CD4-positive, alpha-beta memory T cell (primary cell): ENCODE measurements around the gene SNTG2. TPM values are rescaled to one million over a fixed set of nuclear protein-coding genes. Genes with fewer than 3 reads are reported as not detected.

Experiments used
- CTCF ChIA-PET: fragments of 350-600 bp; sonication (Branson Sonifier 250); formaldehyde crosslinking; loops from one replicate; lab custom pipeline; 2021; ENCODE audit warnings: inconsistent platforms; ENCODE audit not compliant: partially characterized antibody; lab: Charles Lee
- POLR2A ChIA-PET: fragments of 350-600 bp; sonication (Branson Sonifier 250); formaldehyde crosslinking; loops from one replicate; lab custom pipeline; 2021; ENCODE audit not compliant: partially characterized antibody; lab: Charles Lee
- DNase-seq, 5 donors: peaks; one replicate each; pipeline versions ENCODE4 v3.0.0 to v3.0.0-alpha.2; 2020 to 2022; ENCODE audit warnings: mixed read lengths in 1 of 5
- H3K27ac ChIP-seq: one replicate; pipeline ENCODE4 v1.7.0; 2013; ENCODE audit warnings: low read depth, low read length
- H3K27me3 ChIP-seq: 2 replicates; pipeline ENCODE4 v1.7.0; 2013; ENCODE audit warnings: mild to moderate bottlenecking, low read length, moderate library complexity; ENCODE audit not compliant: insufficient read depth
- H3K36me3 ChIP-seq: 2 replicates; pipeline ENCODE4 v1.7.0; 2013; ENCODE audit warnings: mild to moderate bottlenecking, low read length, moderate library complexity; ENCODE audit not compliant: insufficient read depth
- H3K4me1 ChIP-seq: 2 replicates; pipeline ENCODE4 v1.7.0; 2013; ENCODE audit warnings: mild to moderate bottlenecking, low read length, moderate library complexity; ENCODE audit not compliant: insufficient read depth
- H3K4me3 ChIP-seq, 2 donors: one replicate each; pipeline ENCODE4 v1.7.0; 2013; ENCODE audit warnings: low read length in 2 of 2, mild to moderate bottlenecking in 1 of 2
- H3K9me3 ChIP-seq, 2 donors: one replicate each; pipeline ENCODE4 v1.7.0; 2013; ENCODE audit warnings: low read length in 2 of 2, control low read depth in 1 of 2; ENCODE audit not compliant: control insufficient read depth in 1 of 2
- H3K27ac Mint-ChIP-seq, 7 donors: one replicate each; pipeline ENCODE4 v1.8.0; 2020 to 2021; ENCODE audit warnings: mixed read lengths in 7 of 7, mild to moderate bottlenecking in 6 of 7, inconsistent platforms in 3 of 7, moderate library complexity in 3 of 7
- H3K27me3 Mint-ChIP-seq, 2 donors: one replicate each; pipeline ENCODE4 v1.8.0; 2020 to 2021; ENCODE audit warnings: mixed read lengths in 2 of 2
- H3K36me3 Mint-ChIP-seq, 2 donors: one replicate each; pipeline ENCODE4 v1.8.0; 2020 to 2021; ENCODE audit warnings: mixed read lengths in 2 of 2, inconsistent platforms in 1 of 2, mild to moderate bottlenecking in 1 of 2
- H3K4me1 Mint-ChIP-seq, 4 donors: one replicate each; pipeline ENCODE4 v1.8.0; 2020 to 2021; ENCODE audit warnings: mixed read lengths in 4 of 4, mild to moderate bottlenecking in 1 of 4
- H3K4me3 Mint-ChIP-seq, 8 donors: one replicate each; pipeline ENCODE4 v1.8.0; 2020 to 2021; ENCODE audit warnings: mixed read lengths in 8 of 8, mild to moderate bottlenecking in 7 of 8, moderate library complexity in 6 of 8, inconsistent platforms in 3 of 8
- H3K9me3 Mint-ChIP-seq, 8 donors: one replicate each; pipeline ENCODE4 v1.8.0; 2020 to 2021; ENCODE audit warnings: mixed read lengths in 8 of 8, mild to moderate bottlenecking in 5 of 8, inconsistent platforms in 3 of 8, moderate library complexity in 1 of 8
- intact Hi-C: fragments of 100-400 bp; cut with micrococcal nuclease; formaldehyde crosslinking; loops from one replicate; pipeline ENCODE4 v1.15.1; 2023
- polyA plus RNA-seq, 2 donors: library from polyadenylated mRNA; unstranded; fragments of 300-500 nt; fragmentation: Illumina TruSeq; gene quantifications; one replicate each; pipeline ENCODE4 v1.2.3, GENCODE V29; 2021
- total RNA-seq, 2 experiments: library from RNA; stranded (reverse); gene quantifications; one replicate each; pipeline ENCODE4 v1.2.3, GENCODE V29; 2021

SNTG2 gene
- total and polyA plus RNA-seq, 4 experiments from 2014 or later, result 0.55 to 1.3 (median 0.96) TPM; not detected in 1

DNA sequence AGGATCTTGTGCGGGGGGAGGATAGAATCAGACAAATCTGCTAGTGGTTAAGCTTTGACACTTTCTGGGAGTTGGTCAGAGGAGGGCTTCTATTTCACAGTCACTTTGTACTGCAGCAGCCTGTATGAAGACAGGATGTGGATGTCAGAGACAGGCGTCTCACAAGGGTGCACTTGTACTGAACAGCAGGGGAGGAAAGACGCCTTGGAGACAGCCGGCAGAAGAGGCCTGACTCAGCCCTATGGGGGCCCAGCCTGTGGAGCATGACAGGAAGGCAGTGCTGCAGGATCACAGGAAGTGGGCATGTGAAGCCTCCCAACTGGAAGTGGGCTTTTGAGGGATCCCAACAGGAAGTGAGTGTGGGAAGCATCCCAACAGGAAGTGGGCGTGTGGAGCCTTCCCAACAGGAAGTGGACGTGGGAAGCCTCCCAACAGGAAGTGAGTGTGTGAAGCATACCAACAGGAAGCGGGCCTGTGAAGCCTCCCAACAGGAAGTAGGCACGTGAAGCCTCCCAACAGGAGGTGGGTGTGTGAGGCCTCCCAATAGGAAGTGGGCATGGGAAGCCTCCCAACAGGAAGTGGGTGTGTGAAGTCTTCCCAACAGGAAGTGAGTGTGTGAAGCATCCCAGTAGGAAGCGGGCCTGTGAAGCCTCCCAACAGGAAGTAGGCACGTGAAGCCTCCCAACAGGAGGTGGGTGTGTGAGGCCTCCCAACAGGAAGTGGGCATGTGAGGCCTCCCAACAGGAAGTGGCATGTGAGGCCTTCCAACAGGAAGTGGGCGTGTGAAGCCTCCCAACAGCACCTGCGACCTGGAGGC is 212.3 kb downstream of the SNTG2 start:
- Histone ChIP-seq H3K36me3 (no peaks in the 10 kb centered on the region), H3K9me3 (no peaks in the 10 kb centered on the region), H3K4me1 (peaks cover 30% of the 10 kb centered on the region), H3K27me3 (no peaks in the 10 kb centered on the region), H3K4me3 (no peak overlapping the region), H3K27ac (peak overlapping the region; percentile 32)
- DNase-seq, result peak; percentile 16 to 52 (median 36)
- Mint-ChIP-seq H3K27ac (peak overlapping the region; percentile 92 to 98 (median 95)), H3K4me1 (peaks cover 25 to 51% (median 44%) of the 10 kb centered on the region in 4 donors), H3K27me3 (no peaks in the 10 kb centered on the region), H3K9me3 (peaks cover 0 to 17% (median 4%) of the 10 kb centered on the region in 8 donors), H3K4me3 (peak overlapping the region in 7 of 8 donors; percentile 53 to 85 (median 77)), H3K36me3 (peaks cover 3% of the 10 kb centered on the region in 2 donors)
- intact Hi-C loops, result no loop called here
- ChIA-PET CTCF (no interaction called here), POLR2A (no interaction called here)

DNA sequence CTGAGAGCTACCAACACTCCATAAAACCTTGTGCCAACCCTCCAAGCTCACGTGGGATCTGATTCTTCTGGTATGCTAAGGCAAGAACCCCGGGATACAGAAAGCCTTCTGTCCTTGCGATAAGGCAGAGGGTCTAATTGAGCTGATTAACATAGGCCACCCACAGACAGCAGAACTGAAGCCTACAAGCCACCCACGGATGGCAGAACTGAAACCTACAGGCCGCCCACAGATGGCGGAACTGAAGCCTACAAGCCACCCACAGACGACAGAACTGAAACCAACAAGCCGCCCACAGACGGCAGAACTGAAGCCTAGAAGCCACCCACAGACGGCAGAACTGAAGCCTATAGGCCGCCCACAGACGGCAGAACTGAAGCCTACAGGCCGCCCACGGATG is 216.3 kb downstream of the SNTG2 start:
- peaks cover 0 to 17% (median 4%) of the 10 kb centered on the region in 8 donors for H3K9me3 Mint-ChIP-seq
- no peak for DNase-seq
- peak overlapping the region in 1 of 8 donors; percentile 43 for H3K4me3 Mint-ChIP-seq
- Histone ChIP-seq H3K4me1 (peaks cover 29% of the 10 kb centered on the region), H3K36me3 (no peaks in the 10 kb centered on the region), H3K27ac (no peak overlapping the region), H3K4me3 (no peak overlapping the region), H3K27me3 (no peaks in the 10 kb centered on the region), H3K9me3 (no peaks in the 10 kb centered on the region)
- H3K4me1 Mint-ChIP-seq, result peaks cover 25 to 44% (median 38%) of the 10 kb centered on the region in 4 donors
- peaks cover 3% of the 10 kb centered on the region in 2 donors for H3K36me3 Mint-ChIP-seq
- ChIA-PET CTCF (no interaction called here), POLR2A (no interaction called here)
- intact Hi-C loops, result no loop called here
- no peaks in the 10 kb centered on the region for H3K27me3 Mint-ChIP-seq
- H3K27ac Mint-ChIP-seq, result peak overlapping the region in 3 of 7 donors; percentile 22 to 77 (median 31)

DNA sequence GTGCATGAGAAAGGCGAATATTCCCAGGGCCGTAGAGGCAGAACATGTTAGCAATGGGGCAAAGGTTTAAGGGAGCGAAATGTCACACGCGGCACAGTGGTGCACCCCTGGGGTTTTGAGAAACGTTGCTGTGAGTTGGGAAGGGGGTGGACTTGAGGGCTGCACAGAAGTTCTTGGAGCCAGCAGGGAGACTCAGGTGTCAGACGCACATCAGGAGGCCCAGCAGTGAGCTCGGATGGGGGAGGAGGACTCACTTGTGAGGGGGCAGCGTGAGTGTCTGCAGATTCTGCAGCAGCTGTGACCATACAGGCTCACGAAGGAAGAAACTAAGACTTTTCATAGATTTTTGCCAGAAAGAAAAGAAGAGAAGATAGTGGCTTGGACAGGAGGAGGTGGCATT is 218.2 kb downstream of the SNTG2 start:
- H3K27ac ChIP-seq, result no peak overlapping the region
- DNase-seq, result no peak
- H3K27me3 ChIP-seq, result no peaks in the 10 kb centered on the region
- H3K36me3 ChIP-seq, result no peaks in the 10 kb centered on the region
- Mint-ChIP-seq H3K27me3 (no peaks in the 10 kb centered on the region), H3K36me3 (no peaks in the 10 kb centered on the region), H3K4me1 (peaks cover 9 to 25% (median 20%) of the 10 kb centered on the region in 4 donors), H3K9me3 (peaks cover 0 to 8% (median 0%) of the 10 kb centered on the region in 8 donors), H3K4me3 (no peak overlapping the region), H3K27ac (peak overlapping the region in 1 of 7 donors; percentile 60)
- no peaks in the 10 kb centered on the region for H3K9me3 ChIP-seq
- no peak overlapping the region for H3K4me3 ChIP-seq
- ChIA-PET POLR2A (no interaction called here), CTCF (no interaction called here)
- intact Hi-C loops, result no loop called here
- H3K4me1 ChIP-seq, result peaks cover 10% of the 10 kb centered on the region

DNA sequence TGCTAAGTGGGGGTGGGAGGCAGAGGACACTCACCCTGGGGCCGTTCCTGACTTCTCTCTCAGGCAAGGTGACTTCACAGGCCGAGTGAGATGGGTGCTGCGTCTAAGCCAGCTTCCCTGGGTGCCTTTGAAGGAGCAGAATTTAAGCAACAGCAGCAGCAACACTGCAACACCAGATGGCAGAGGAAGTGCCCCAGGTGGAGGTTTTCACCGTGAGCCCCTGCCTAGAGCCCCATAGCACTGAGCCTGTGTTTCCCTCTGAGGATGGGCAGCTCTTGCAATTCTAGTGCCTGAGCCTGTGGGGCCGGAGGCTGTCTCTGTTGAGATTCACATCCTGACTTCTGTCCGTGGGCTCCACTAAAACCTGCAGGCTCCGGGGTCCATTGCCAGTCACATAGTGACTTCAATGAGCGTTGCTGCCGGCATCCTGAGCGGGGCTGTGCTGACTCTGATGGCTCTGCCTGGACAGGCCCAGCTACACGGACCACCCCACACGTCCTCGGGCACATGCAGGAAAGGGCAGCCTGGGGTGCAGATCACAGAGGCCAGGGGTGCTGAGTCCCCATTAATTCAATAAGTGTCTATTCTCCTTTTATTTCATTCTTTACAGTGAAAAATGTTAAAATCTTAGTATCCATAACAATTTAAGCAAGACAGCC is 218.8 kb downstream of the SNTG2 start:
- POLR2A ChIA-PET, result no interaction called here
- Histone ChIP-seq H3K27me3 (no peaks in the 10 kb centered on the region), H3K4me1 (peaks cover 5% of the 10 kb centered on the region), H3K27ac (no peak overlapping the region), H3K4me3 (no peak overlapping the region), H3K36me3 (no peaks in the 10 kb centered on the region), H3K9me3 (no peaks in the 10 kb centered on the region)
- CTCF ChIA-PET, result no interaction called here
- no peak overlapping the region for H3K27ac Mint-ChIP-seq
- peaks cover 0 to 8% (median 0%) of the 10 kb centered on the region in 8 donors for H3K9me3 Mint-ChIP-seq
- H3K36me3 Mint-ChIP-seq, result no peaks in the 10 kb centered on the region
- DNase-seq, result no peak
- intact Hi-C loops, result no loop called here
- H3K4me3 Mint-ChIP-seq, result no peak overlapping the region
- peaks cover 6 to 21% (median 16%) of the 10 kb centered on the region in 4 donors for H3K4me1 Mint-ChIP-seq
- H3K27me3 Mint-ChIP-seq, result no peaks in the 10 kb centered on the region

DNA sequence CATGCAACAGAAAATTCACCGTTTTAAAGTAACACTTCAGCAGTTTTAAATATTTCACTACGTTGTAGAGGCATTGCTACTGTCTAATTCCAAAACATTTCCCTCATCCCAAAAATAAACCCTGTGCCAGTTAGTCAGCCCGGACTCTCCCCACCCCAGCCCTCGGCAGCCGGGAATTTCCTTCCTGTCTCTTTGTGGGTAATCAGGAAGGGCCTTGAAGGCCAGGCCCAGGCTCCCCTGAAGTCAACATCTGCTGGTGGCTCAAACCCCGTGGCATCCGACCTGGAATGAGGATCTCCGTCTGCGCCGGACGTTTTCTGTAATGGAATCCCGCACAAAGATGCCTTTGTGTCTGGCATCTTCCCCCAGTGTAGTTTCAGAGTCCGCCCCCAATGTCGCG is 219.6 kb downstream of the SNTG2 start:
- intact Hi-C loops, result no loop called here
- Mint-ChIP-seq H3K27me3 (no peaks in the 10 kb centered on the region), H3K36me3 (no peaks in the 10 kb centered on the region), H3K4me3 (no peak overlapping the region), H3K4me1 (peaks cover 3 to 19% (median 9%) of the 10 kb centered on the region in 4 donors), H3K9me3 (peaks cover 0 to 6% (median 0%) of the 10 kb centered on the region in 8 donors), H3K27ac (no peak overlapping the region)
- no peak for DNase-seq
- CTCF ChIA-PET, result no interaction called here
- no peaks in the 10 kb centered on the region for H3K36me3 ChIP-seq
- H3K4me1 ChIP-seq, result no peaks in the 10 kb centered on the region
- H3K4me3 ChIP-seq, result no peak overlapping the region
- no peak overlapping the region for H3K27ac ChIP-seq
- no peaks in the 10 kb centered on the region for H3K9me3 ChIP-seq
- POLR2A ChIA-PET, result no interaction called here
- no peaks in the 10 kb centered on the region for H3K27me3 ChIP-seq

DNA sequence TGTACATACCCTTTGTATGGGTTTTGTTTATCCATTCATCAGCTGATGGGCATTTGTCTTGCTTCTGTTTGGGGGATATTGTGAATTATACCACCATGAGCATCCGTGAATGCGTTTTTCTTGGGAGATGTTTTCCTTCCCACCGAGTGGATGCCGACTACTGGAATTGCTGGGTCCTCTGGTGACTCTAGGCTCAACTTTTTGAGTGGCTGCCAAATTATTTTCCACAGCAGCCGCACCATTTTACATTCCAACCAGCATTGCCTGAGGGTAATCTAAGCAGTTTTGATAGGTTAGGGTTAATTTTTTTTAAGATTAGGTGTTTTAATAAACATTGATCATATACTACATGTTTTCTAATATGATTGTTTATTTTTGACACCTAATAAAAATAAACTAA is 220.1 kb downstream of the SNTG2 start:
- Mint-ChIP-seq H3K27me3 (no peaks in the 10 kb centered on the region), H3K36me3 (no peaks in the 10 kb centered on the region), H3K4me3 (no peak overlapping the region), H3K27ac (no peak overlapping the region), H3K9me3 (peaks cover 0 to 6% (median 0%) of the 10 kb centered on the region in 8 donors), H3K4me1 (peaks cover 4 to 16% (median 6%) of the 10 kb centered on the region in 4 donors)
- Histone ChIP-seq H3K27ac (no peak overlapping the region), H3K9me3 (no peaks in the 10 kb centered on the region), H3K4me1 (no peaks in the 10 kb centered on the region), H3K36me3 (no peaks in the 10 kb centered on the region), H3K4me3 (no peak overlapping the region), H3K27me3 (no peaks in the 10 kb centered on the region)
- intact Hi-C loops, result no loop called here
- ChIA-PET POLR2A (no interaction called here), CTCF (no interaction called here)
- no peak for DNase-seq

DNA sequence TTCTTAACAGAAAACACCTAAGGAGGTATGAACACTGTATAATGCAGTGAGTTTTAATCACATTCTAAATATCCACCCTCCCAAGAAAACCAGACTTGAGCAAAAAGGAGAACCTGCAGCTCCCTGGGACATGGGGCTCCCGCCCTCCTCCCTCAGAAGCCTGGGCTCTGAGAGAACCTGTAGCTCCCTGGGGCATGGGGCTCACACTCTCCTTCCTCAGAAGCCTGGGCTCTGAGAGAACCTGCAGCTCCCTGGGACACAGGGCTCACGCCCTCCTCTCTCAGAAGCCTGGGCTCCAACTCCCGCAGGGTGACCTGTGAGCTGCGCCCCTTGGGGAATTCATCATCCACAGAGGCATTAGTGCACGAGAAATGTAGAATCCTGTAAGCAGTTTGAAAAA is 222.9 kb downstream of the SNTG2 start:
- no peak for DNase-seq
- H3K27me3 ChIP-seq, result no peaks in the 10 kb centered on the region
- H3K36me3 ChIP-seq, result no peaks in the 10 kb centered on the region
- Mint-ChIP-seq H3K4me3 (no peak overlapping the region), H3K36me3 (no peaks in the 10 kb centered on the region), H3K27ac (no peak overlapping the region), H3K27me3 (no peaks in the 10 kb centered on the region), H3K9me3 (peaks cover 0 to 2% (median 0%) of the 10 kb centered on the region in 8 donors), H3K4me1 (peaks cover 0 to 7% (median 2%) of the 10 kb centered on the region in 4 donors)
- no peak overlapping the region for H3K27ac ChIP-seq
- no peaks in the 10 kb centered on the region for H3K4me1 ChIP-seq
- no peaks in the 10 kb centered on the region for H3K9me3 ChIP-seq
- intact Hi-C loops, result no loop called here
- CTCF ChIA-PET, result interaction anchor here (1.8 kb wide), 1 partner anchor 33 kb away, joined by 6 read pairs; no protein-coding TSS in a partner anchor
- POLR2A ChIA-PET, result no interaction called here
- no peak overlapping the region for H3K4me3 ChIP-seq
